ENCODE measurements around the gene TMC5.
"Not testable (repeated sequence)": the region's sequence is repeated elsewhere in the genome, so short reads cannot be mapped to it uniquely, and the experiment has no call there.

Gene TMC5

GRCh38 chr16:19513377-19514053 lies 95.8 kb downstream of the TMC5 start:
- no peak for DNase-seq

DNA sequence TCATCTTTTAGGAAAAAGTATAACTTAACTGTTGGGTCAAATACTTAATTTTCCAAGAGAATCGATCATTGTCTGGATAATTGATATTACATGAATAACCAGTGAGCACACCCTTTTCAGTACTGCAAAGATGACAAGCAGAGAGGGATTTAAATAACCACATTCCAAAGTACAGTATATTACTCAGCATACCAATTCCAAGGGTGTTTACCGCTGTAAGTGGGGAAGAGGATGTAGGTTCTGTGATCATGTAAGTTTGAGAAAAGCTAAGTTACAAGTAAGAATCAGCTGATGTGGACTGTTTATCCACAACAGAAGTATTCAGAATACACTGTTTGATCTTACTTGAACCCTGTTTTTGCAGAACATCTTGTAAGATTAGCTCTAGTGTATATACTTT lies 98.1 kb downstream of the TMC5 start:
- no peak for DNase-seq

GRCh38 chr16:19517424-19518089 lies 99.9 kb downstream of the TMC5 start:
- no peak for DNase-seq

GRCh38 chr16:19518388-19518787 lies 100.7 kb downstream of the TMC5 start:
- DNase-seq: no peak

- no peak for DNase-seq
Measured at GRCh38 chr16:19520861-19521331, 103.2 kb downstream of the TMC5 start.

DNA sequence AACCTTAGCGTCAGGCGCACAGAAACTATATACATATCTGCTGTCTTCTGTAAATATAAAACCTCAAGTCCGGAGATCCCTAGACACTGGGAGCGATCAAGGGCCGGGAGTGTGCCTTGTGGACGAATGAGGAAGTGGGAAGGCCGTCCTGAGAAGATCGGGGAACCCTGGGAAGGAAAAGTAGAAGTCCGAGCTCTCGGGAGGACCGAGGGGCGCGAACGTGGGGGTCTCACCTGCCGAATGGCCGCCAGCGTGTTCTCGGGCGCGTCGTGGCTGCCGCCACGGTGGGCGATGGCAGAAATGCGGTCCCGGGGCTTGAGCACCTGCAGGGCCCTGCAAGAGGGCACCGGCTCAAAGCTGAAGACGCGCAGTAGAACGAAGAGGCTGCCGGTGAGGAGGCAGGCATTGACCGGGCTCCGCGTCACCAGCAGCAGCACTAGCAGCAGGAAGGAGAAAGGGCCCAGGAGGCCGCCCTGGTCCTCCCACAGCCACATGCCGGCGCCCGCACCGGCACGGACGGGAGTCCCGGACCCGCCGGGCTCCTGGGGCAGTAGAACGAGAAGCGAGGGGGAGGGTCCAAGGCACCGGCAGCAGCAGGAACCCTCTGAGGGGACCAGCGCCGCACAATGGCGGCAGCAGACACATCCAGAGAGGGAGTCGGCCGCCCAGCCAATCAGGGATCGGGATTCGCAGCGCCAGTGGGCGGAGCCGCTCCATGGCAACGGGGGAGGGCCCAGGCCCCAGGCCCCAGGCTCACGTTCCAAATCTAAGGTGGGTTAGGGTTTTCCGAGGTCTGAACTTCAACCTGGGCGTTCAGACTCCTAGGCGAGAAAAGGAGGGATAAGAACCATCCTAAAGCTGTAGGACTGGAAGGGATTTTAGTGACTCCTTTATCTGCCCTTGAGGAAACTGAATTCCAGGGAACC lies 104.1 kb downstream of the TMC5 start, which contains the start of gene GDE1:
Gene GDE1 (minus strand): TSS at position 628 of the 926 bp plus-strand sequence. CDS start 134 bp downstream, at position 494.
- peak; percentile 88 for DNase-seq

GRCh38 chr16:19522397-19522732 lies 104.7 kb downstream of the TMC5 start:
- DNase-seq: no peak

GRCh38 chr16:19522760-19523159 lies 105.1 kb downstream of the TMC5 start:
- no peak for DNase-seq

DNA sequence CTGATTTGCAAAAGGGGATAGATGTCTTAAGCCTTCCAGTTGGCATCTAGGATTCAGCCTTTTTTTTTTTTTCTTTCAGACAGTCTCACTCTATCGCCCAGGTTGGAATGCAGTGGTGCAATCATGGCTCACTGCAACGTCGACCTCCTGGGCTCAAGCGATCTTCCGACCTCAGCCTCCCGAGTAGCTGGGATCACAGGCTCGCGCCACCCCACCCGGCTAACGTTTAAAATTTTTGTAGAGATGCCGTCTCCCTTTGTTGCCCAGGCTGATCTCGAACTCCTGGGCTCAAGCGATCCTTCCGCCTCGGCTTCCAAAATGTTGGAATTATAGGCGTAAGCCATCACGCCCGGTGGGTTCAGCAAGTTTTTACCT lies 105.5 kb downstream of the TMC5 start:
- DNase-seq: no peak

GRCh38 chr16:19523559-19524355 lies 106.1 kb downstream of the TMC5 start, which contains the start of gene CCP110:
Gene CCP110, plus strand, starts transcription at chr16:19523942. Its CDS starts 3,940 bp downstream, at chr16:19527882.
- DNase-seq: peak; percentile 85

GRCh38 chr16:19524356-19524615 lies 106.6 kb downstream of the TMC5 start:
- no peak for DNase-seq

- DNase-seq: no peak
Measured at GRCh38 chr16:19524616-19525384, 107.1 kb downstream of the TMC5 start.

DNA sequence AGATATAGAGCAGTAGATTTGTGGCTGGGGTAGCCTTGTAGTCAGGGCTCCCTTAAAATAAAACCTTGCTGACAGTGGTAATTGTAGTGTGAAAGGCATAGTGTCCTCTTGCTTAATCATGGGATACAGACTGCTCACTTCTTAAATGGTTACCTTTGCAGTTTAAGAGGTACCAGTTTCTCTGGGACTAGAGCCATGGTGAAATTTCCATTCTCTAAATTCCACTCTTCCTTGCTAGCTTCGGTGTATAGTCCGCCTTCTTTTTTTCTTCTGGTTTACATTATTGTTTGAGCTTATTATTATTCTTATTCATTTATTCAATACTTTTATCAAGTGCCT lies 107.7 kb downstream of the TMC5 start:
- no peak for DNase-seq

DNA sequence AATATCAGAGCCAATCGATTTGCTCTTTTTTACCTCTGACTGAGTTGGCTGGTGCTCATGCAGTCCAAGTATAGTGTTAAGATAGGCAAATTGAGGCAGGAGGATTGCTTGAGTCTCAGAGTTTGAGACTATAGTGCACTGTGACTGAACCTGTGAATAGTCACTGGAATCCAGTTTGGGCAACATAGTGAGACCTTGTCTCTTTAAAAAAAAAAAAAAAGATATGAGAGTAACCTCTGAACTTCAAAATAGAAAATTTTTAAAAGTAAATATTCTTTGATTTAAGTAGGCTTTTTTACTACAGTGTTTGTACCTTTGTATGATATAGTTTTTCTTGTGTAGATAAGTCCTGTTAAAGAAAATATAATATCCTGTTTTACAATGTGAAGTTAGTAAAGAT lies 109.5 kb downstream of the TMC5 start:
- DNase-seq: no peak

- no peak for DNase-seq
Measured at GRCh38 chr16:19528666-19529065, 111.0 kb downstream of the TMC5 start.

- no peak for DNase-seq
Measured at GRCh38 chr16:19532601-19533000, 114.9 kb downstream of the TMC5 start.

GRCh38 chr16:19540241-19540970 lies 122.7 kb downstream of the TMC5 start:
- DNase-seq: no peak

GRCh38 chr16:19542138-19542821 lies 124.6 kb downstream of the TMC5 start:
- no peak for DNase-seq

- DNase-seq: not testable (repeated sequence)
Measured at GRCh38 chr16:19543278-19543996, 125.8 kb downstream of the TMC5 start.

GRCh38 chr16:19548144-19548543 lies 130.5 kb downstream of the TMC5 start:
- no peak for DNase-seq

Data from effector CD8-positive, alpha-beta T cell (primary cell).